Measurements from ENCODE around the gene MT1F.

DNA sequence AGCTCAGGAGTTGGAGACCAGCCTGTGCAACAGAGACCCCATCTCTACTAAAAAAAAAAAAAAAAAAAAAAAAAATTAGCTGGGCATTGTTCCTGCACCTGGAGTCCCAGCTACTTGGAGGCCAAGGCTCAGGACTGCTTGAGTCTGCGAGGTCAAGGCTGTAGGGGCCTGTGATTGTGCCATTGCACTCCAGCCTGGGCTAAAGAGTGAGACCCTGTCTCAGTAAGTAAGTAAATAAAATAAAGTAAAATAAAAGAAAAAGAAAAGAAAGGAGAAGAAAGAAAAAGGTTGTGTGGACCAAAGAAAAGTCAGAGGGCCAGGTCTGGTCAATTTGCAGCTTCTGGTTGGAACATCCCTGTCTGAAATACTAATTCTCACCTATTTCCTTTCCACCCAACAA lies 42.9 kb downstream of the MT1F start:
- no peak for TF ChIP-seq POLR2A (IDR thresholded peaks at IDR 0.05)
- TF ChIP-seq EP300 (IDR thresholded peaks at IDR 0.05): no peak
- TF ChIP-seq, protein P1, sequence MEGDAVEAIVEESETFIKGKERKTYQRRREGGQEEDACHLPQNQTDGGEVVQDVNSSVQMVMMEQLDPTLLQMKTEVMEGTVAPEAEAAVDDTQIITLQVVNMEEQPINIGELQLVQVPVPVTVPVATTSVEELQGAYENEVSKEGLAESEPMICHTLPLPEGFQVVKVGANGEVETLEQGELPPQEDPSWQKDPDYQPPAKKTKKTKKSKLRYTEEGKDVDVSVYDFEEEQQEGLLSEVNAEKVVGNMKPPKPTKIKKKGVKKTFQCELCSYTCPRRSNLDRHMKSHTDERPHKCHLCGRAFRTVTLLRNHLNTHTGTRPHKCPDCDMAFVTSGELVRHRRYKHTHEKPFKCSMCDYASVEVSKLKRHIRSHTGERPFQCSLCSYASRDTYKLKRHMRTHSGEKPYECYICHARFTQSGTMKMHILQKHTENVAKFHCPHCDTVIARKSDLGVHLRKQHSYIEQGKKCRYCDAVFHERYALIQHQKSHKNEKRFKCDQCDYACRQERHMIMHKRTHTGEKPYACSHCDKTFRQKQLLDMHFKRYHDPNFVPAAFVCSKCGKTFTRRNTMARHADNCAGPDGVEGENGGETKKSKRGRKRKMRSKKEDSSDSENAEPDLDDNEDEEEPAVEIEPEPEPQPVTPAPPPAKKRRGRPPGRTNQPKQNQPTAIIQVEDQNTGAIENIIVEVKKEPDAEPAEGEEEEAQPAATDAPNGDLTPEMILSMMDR (IDR thresholded peaks at IDR 0.05): no peak
- TF ChIP-seq POLR2AphosphoS5 (IDR thresholded peaks at IDR 0.05): no peak
